Natural killer cell treated with Interleukin-12 subunit alpha and Interleukin-12 subunit beta and Interleukin-15 and Interleukin-18, amount 100 ng/mL, for 72 hours (primary cell): Measurements from ENCODE around the gene B3GNT9. TPM values are rescaled to one million over a fixed set of nuclear protein-coding genes. Genes with fewer than 3 reads are reported as not detected.
A peak's percentile ranks its signal among the peaks of the same experiment; 100 is the strongest.

Experiments used
- ATAC-seq, 2 donors: fragments of 150-1000 bp; cut with Tn5 transposase in 1 of 2; sonication (Bioruptor Pico), chemical (Tn5 transposase) in 1 of 2; 2 replicates each; pipeline ENCODE4 v1.10.0; 2021
- DNase-seq: peaks from one replicate; pipeline ENCODE4 v3.0.0; 2022; ENCODE audit warnings: low spot score
- H3K27ac Mint-ChIP-seq, 2 donors: 1 replicate in 1 of 2; 2 replicates in 1 of 2; pipeline ENCODE4 v1.8.0; 2022; ENCODE audit warnings: mixed read lengths in 2 of 2, mild to moderate bottlenecking in 1 of 2, moderate library complexity in 1 of 2
- H3K27me3 Mint-ChIP-seq, 2 donors: 1 replicate in 1 of 2; 2 replicates in 1 of 2; pipeline ENCODE4 v1.8.0; 2022; ENCODE audit warnings: mixed read lengths in 2 of 2
- H3K36me3 Mint-ChIP-seq: one replicate; pipeline ENCODE4 v1.8.0; 2022; ENCODE audit warnings: mixed read lengths
- H3K4me1 Mint-ChIP-seq, 2 donors: 1 replicate in 1 of 2; 2 replicates in 1 of 2; pipeline ENCODE4 v1.8.0; 2022; ENCODE audit warnings: low read depth in 2 of 2, mixed read lengths in 2 of 2, mild to moderate bottlenecking in 1 of 2
- H3K4me3 Mint-ChIP-seq: one replicate; pipeline ENCODE4 v1.8.0; 2022; ENCODE audit warnings: mixed read lengths
- H3K9me3 Mint-ChIP-seq: 2 replicates; pipeline ENCODE4 v1.8.0; 2022; ENCODE audit warnings: mixed read lengths
- total RNA-seq, 2 donors: library from RNA; stranded (reverse); gene quantifications; one replicate each; pipeline ENCODE4 v1.2.3, GENCODE V29; 2022

Gene B3GNT9
- total RNA-seq, 2 donors from 2014 or later, result 3.3 to 3.8 TPM

- ATAC-seq, result no peak
- no peak overlapping the region for H3K4me3 Mint-ChIP-seq
Measured at GRCh38 chr16:67169011-67169451, 18.2 kb upstream of the B3GNT9 start.

DNA sequence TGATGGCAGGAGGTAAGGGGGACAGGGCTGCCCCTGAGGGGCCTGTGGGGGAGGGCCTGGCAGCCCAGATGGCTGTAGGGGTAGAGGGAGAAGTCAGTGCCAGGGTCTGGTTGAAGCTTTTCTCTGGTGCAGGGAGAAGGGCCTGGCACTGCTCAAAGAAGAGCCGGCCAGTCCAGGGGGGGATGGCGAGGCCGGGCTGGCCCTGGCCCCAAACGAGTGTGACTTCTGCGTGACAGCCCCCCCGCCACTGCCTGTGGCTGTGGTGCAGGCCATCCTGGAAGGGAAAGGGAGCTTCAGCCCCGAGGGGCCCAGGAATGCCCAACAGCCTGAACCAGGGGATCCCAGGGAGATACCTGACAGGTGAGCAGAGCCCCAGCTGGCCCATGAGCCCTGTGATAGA, 16.8 kb upstream of the B3GNT9 start:
- ATAC-seq (no peak), DNase-seq (no peak)
- Mint-ChIP-seq H3K9me3 (no peaks in the 10 kb centered on the region), H3K27me3 (peaks cover 27 to 38% of the 10 kb centered on the region in 2 donors), H3K27ac (no peak overlapping the region), H3K4me3 (no peak overlapping the region), H3K4me1 (peaks cover 20 to 35% of the 10 kb centered on the region in 2 donors), H3K36me3 (no peaks in the 10 kb centered on the region)

More at GRCh38 chr16:67169011-67169451, 18.2 kb upstream of the B3GNT9 start:
- peaks cover 33 to 38% of the 10 kb centered on the region in 2 donors for H3K27me3 Mint-ChIP-seq
- no peaks in the 10 kb centered on the region for H3K9me3 Mint-ChIP-seq
- no peak for DNase-seq
- H3K27ac Mint-ChIP-seq, result no peak overlapping the region
- H3K4me1 Mint-ChIP-seq, result peaks cover 32 to 46% of the 10 kb centered on the region in 2 donors
- H3K36me3 Mint-ChIP-seq, result no peaks in the 10 kb centered on the region

DNA sequence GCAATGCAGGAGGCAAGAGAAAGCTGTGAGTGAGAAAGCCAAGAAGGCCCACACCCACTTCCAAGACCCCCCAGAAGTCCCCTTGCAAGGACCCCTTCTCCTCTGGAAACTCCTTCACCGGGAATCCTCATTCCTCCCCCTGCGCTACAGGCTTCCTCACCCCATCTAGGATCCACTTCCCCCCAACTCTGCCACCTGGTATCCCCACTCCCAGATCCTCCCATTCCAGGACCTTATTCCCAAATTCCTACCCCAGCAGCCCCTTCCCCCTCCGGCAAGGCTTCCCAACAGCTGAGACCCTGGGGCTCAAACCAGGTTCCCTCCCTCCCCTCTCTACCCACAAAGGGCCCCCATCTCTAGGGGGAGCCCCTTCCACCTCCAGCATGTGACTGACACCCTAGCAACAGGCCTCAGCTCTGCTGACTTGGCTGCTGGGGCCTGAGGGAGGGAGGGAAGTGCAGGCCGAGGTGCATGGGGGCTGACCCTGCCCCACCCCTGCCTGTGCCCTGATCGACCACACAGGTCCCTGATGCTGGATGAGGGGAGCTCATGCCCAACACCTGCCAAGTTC, 15.9 kb upstream of the B3GNT9 start:
- no peak for ATAC-seq
- no peak overlapping the region for H3K4me3 Mint-ChIP-seq
- H3K27ac Mint-ChIP-seq, result no peak overlapping the region
- H3K27me3 Mint-ChIP-seq, result peaks cover 26 to 34% of the 10 kb centered on the region in 2 donors
- H3K36me3 Mint-ChIP-seq, result no peaks in the 10 kb centered on the region
- H3K4me1 Mint-ChIP-seq, result peaks cover 16 to 32% of the 10 kb centered on the region in 2 donors
- no peak for DNase-seq
- no peaks in the 10 kb centered on the region for H3K9me3 Mint-ChIP-seq

DNA sequence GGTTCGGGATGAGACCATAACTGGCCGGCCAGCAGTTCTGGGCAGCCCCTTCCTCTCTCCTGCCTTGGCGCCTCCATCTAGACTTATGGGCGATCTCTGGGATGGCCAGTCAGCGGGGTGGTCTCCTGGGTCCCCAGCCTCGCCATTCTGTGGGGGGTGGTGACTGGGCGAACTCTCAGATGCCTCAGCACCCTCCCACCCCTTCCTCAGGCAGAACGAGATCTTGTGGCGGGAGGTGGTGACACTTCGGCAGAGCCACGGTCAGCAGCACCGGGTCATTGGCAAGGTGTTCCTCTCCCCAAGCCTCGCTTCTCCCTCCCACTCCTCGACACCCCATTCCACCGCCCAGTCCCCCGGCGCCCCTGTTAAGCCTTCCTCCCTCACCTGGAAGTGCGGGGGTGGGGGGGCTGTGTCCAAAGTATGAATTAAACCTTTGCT, 15.3 kb upstream of the B3GNT9 start:
- ATAC-seq (no peak), DNase-seq (no peak)
- Mint-ChIP-seq H3K4me1 (peaks cover 12 to 28% of the 10 kb centered on the region in 2 donors), H3K36me3 (no peaks in the 10 kb centered on the region), H3K27ac (no peak overlapping the region), H3K27me3 (peaks cover 21 to 28% of the 10 kb centered on the region in 2 donors), H3K4me3 (no peak overlapping the region), H3K9me3 (no peaks in the 10 kb centered on the region)

DNA sequence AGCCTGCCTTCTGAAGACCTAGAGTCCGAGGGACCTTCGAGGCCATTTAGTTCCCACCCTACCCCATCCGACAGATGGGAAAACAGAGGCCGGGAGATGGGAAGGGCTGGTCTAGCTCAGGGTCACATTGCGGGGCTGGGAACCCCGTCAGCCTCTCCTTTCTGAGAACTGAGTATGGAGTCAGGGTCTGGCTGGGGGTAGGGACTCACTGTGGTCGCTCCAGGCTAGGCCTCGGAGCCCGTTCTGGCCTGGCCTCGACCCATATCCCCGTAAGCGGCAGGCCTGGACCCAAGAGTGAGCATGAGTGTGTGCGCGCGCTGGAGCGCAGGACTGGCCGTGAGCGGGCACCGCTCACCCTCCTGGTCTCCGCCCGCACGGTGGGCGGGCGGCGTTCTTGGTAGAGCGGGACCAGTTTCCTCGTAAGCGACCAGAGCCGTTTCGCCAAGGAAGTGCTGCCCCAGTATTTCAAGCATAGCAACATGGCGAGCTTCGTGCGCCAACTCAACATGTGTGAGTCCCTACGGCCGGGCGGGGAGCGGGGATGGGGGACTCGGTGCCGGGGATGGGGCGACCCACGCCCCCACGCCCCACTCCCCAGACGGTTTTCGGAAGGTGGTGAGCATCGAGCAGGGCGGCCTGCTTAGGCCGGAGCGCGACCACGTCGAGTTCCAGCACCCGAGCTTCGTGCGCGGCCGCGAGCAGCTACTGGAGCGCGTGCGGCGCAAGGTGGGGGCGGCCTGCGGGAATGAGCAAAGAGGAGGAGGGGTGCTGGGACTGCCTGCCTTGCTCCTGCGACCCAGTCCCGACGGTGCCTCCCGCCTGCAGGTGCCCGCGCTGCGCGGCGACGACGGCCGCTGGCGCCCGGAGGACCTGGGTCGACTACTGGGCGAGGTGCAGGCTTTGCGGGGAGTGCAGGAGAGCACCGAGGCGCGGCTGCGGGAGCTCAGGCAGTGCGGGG, 14.6 kb upstream of the B3GNT9 start:
- Mint-ChIP-seq H3K4me3 (peak overlapping the region; percentile 32), H3K27me3 (peaks cover 19 to 24% of the 10 kb centered on the region in 2 donors), H3K4me1 (peaks cover 11 to 30% of the 10 kb centered on the region in 2 donors), H3K36me3 (no peaks in the 10 kb centered on the region), H3K27ac (no peak overlapping the region), H3K9me3 (no peaks in the 10 kb centered on the region)
- ATAC-seq (no peak), DNase-seq (no peak)

GRCh38 chr16:67164599-67165061, 13.8 kb upstream of the B3GNT9 start, which contains the start of gene HSF4:
Gene HSF4 (plus strand): TSS chr16:67164745. CDS start chr16:67164812, 67 bp downstream.
- no peak within 1 kb of the TSS for H3K27ac Mint-ChIP-seq
- H3K4me1 Mint-ChIP-seq, result peaks cover 5 to 24% of the 10 kb centered on the region in 2 donors
- H3K36me3 Mint-ChIP-seq, result no peaks in the 10 kb centered on the region
- peaks cover 16 to 18% of the 10 kb centered on the region in 2 donors for H3K27me3 Mint-ChIP-seq
- H3K4me3 Mint-ChIP-seq, result peak within 1 kb of the TSS; percentile 44
- DNase-seq (no peak), ATAC-seq (no peak)
- no peaks in the 10 kb centered on the region for H3K9me3 Mint-ChIP-seq

DNA sequence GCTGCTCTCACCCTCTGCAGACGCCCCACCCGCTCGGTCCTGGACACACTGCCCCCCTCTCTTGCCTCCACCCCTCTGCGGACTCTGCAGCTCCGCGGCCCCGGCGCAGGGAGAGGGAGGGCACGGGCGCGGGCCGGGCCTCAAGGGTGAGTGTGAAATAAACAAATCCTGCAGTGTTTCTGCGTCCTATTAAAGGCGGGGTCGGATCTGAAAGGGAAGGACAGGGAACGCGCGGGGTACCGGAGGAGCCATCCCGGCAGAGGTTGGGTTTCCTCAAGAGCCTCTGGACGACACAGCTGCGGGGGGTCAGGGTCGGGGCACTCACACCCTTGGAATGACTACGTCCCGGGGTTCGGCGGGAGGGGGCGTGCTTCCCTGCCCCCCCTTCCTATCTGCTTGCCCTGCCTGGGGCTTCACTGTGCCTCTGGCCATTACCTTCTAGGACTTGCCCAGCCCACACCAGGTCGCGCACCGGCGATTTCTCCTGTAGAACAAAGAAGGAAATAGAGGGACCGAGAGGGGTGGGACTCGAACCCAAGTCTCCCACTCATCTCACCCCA, 13.3 kb upstream of the B3GNT9 start:
- no peaks in the 10 kb centered on the region for H3K36me3 Mint-ChIP-seq
- DNase-seq (no peak), ATAC-seq (no peak)
- H3K9me3 Mint-ChIP-seq, result no peaks in the 10 kb centered on the region
- H3K27ac Mint-ChIP-seq, result no peak overlapping the region
- H3K4me3 Mint-ChIP-seq, result peak overlapping the region; percentile 44
- peaks cover 16 to 18% of the 10 kb centered on the region in 2 donors for H3K27me3 Mint-ChIP-seq
- peaks cover 5 to 23% of the 10 kb centered on the region in 2 donors for H3K4me1 Mint-ChIP-seq

- DNase-seq, result no peak
- ATAC-seq, result no peak
- H3K27me3 Mint-ChIP-seq, result peaks cover 14 to 15% of the 10 kb centered on the region in 2 donors
- H3K36me3 Mint-ChIP-seq, result no peaks in the 10 kb centered on the region
- no peaks in the 10 kb centered on the region for H3K9me3 Mint-ChIP-seq
- H3K4me1 Mint-ChIP-seq, result peaks cover 11 to 29% of the 10 kb centered on the region in 2 donors
- peak overlapping the region; percentile 44 for H3K4me3 Mint-ChIP-seq
- H3K27ac Mint-ChIP-seq, result no peak overlapping the region
Measured at GRCh38 chr16:67163164-67163998, 12.6 kb upstream of the B3GNT9 start.

DNA sequence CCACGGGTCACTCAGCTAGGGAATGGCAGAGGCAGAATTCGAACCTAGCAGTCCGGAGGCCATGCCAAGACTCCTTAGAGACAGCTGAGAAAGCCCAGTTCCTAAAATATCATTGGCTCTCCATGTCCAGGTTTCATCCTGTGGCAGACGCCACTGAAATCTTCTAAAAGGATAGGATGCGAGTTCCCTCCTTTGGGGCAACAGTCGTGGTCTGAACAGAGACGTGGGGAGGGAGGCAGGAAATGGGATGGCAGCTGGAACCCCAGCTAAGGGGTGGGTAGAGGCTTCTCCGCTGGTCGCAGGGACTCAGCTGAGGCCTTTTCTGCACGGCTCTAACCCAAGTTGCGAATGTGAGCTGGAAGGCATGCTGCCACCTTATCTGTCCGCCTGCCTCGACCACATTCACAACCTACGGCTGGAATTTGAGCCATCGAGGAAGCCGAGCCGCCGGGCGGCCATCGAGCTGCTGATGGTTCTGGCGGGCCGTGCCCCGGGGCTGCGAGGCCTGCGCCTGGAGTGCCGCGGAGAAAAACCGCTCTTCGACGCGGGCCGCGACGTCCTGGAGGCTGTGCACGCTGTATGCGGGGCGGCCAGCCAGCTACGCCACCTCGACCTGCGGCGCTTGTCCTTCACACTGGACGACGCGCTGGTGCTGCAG, 11.8 kb upstream of the B3GNT9 start:
- Mint-ChIP-seq H3K27ac (no peak overlapping the region), H3K4me3 (no peak overlapping the region), H3K27me3 (peaks cover 9 to 12% of the 10 kb centered on the region in 2 donors), H3K4me1 (peaks cover 18 to 36% of the 10 kb centered on the region in 2 donors), H3K9me3 (no peaks in the 10 kb centered on the region), H3K36me3 (no peaks in the 10 kb centered on the region)
- ATAC-seq, result no peak
- DNase-seq, result no peak

- no peak overlapping the region for H3K4me3 Mint-ChIP-seq
- H3K9me3 Mint-ChIP-seq, result no peaks in the 10 kb centered on the region
- no peak overlapping the region for H3K27ac Mint-ChIP-seq
Measured at GRCh38 chr16:67161595-67162058, 10.8 kb upstream of the B3GNT9 start.

DNA sequence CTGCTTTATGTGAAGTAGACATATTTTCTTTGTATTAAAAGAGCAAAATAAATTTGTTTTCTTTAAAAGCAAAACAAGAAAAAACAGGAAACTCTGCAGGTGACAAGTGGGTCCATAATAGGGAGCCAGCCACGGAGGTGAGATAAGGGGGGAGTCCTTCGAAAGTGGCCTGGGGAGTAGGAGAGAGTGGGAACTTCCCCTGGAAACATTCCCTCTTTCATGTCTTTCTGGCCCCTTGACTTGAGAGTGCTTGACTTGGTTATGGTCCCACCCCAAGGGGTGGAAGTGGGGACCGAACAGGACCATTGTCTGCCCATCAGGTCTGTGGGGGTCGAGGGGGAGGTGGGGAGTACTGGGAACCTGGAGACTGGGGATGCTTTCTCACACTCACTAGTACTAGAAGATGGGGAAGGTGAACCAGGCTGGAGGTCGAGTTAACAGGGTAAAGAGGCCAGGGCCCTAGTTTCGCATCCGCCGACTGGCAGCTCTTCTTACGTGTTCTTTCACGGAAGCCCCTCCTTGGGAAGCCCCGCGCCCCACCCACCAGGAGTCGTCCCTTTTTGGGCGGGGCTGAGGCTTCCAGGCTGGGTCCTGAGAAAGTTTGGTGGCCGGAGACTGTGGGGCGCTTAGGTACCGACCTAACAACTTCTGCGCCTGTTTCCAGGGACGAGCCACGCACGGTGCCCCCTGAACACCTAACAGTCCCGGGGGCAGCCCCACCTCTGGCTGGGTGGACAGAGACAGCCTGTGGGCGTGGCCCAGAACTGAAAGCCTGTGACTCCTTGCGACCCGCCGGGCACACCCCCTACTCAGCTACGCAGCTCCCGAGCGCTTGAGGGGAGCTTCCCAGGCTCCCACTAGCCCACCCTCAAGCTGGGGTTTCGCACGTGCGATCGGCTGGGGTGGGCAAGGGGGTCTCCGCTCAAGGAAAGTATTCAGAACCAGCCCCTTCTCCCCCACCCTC, 8.1 kb upstream of the B3GNT9 start:
- peak overlapping the region; percentile 92 for H3K4me3 Mint-ChIP-seq
- no peaks in the 10 kb centered on the region for H3K9me3 Mint-ChIP-seq
- ATAC-seq (peak; percentile 65 to 79), DNase-seq (peak; percentile 93)
- peaks cover 0 to 4% of the 10 kb centered on the region in 2 donors for H3K27me3 Mint-ChIP-seq
- no peaks in the 10 kb centered on the region for H3K36me3 Mint-ChIP-seq
- peaks cover 27 to 40% of the 10 kb centered on the region in 2 donors for H3K4me1 Mint-ChIP-seq
- H3K27ac Mint-ChIP-seq, result peak overlapping the region; percentile 98 to 99

More at GRCh38 chr16:67161595-67162058, 10.8 kb upstream of the B3GNT9 start:
- no peak for DNase-seq
- no peaks in the 10 kb centered on the region for H3K36me3 Mint-ChIP-seq
- peaks cover 5 to 9% of the 10 kb centered on the region in 2 donors for H3K27me3 Mint-ChIP-seq
- ATAC-seq, result no peak
- peaks cover 27 to 45% of the 10 kb centered on the region in 2 donors for H3K4me1 Mint-ChIP-seq
